Naive thymus-derived CD4-positive, alpha-beta T cell (primary cell): Measurements from ENCODE around the gene CPD. TPM values are rescaled to one million over a fixed set of nuclear protein-coding genes. Genes with fewer than 3 reads are reported as not detected.

Source experiments
- ATAC-seq: fragments of 150-1000 bp; cut with Tn5 transposase; 2 replicates; pipeline ENCODE4 v1.10.0; 2021; ENCODE audit warnings: mild to moderate bottlenecking, moderate library complexity
- CTCF ChIA-PET: fragments of 350-600 bp; sonication (Branson Sonifier 250); formaldehyde crosslinking; loops from one replicate; lab custom pipeline; 2021; ENCODE audit warnings: antibody characterized with exemption; lab: Charles Lee
- POLR2A ChIA-PET: fragments of 350-600 bp; sonication (Branson Sonifier 250); formaldehyde crosslinking; loops from one replicate; lab custom pipeline; 2021; ENCODE audit warnings: antibody characterized with exemption, inconsistent platforms; lab: Charles Lee
- DNase-seq, 9 donors: peaks; one replicate each; pipeline versions ENCODE4 v3.0.0 to v3.0.0-alpha.2; 2020 to 2022; ENCODE audit warnings: mixed read lengths in 1 of 9
- H3K27ac ChIP-seq: one replicate; pipeline ENCODE4 v1.7.0; 2013; ENCODE audit warnings: mild to moderate bottlenecking, low read depth, low read length, moderate library complexity
- H3K27me3 ChIP-seq, 2 donors: one replicate each; pipeline ENCODE4 v1.7.0; 2013; ENCODE audit warnings: low read length in 2 of 2, mild to moderate bottlenecking in 2 of 2, moderate library complexity in 2 of 2; ENCODE audit not compliant: control insufficient read depth in 2 of 2, insufficient read depth in 2 of 2
- H3K36me3 ChIP-seq, 3 experiments: 1 replicate in 2 of 3; 2 replicates in 1 of 3; pipeline ENCODE4 v1.7.0; 2013; ENCODE audit warnings: low read length in 3 of 3, mild to moderate bottlenecking in 3 of 3, moderate library complexity in 1 of 3; ENCODE audit not compliant: insufficient read depth in 3 of 3, control insufficient read depth in 2 of 3
- H3K4me1 ChIP-seq, 2 donors: one replicate each; pipeline ENCODE4 v1.7.0; 2013; ENCODE audit warnings: low read length in 2 of 2, mild to moderate bottlenecking in 2 of 2, moderate library complexity in 1 of 2; ENCODE audit not compliant: control insufficient read depth in 2 of 2, insufficient read depth in 2 of 2
- H3K4me3 ChIP-seq: 2 replicates; pipeline ENCODE4 v1.7.0; 2013; ENCODE audit warnings: mild to moderate bottlenecking, low read length
- H3K9me3 ChIP-seq, 3 experiments: 1 replicate in 2 of 3; 2 replicates in 1 of 3; pipeline ENCODE4 v1.7.0; 2013; ENCODE audit warnings: low read length in 3 of 3; ENCODE audit not compliant: control insufficient read depth in 2 of 3
- H3K27ac Mint-ChIP-seq, 9 donors: one replicate each; pipeline ENCODE4 v1.8.0; 2020 to 2022; ENCODE audit warnings: mixed read lengths in 9 of 9, mild to moderate bottlenecking in 8 of 9, moderate library complexity in 5 of 9, inconsistent platforms in 2 of 9
- H3K27me3 Mint-ChIP-seq, 5 donors: one replicate each; pipeline ENCODE4 v1.8.0; 2021 to 2022; ENCODE audit warnings: mixed read lengths in 5 of 5, mild to moderate bottlenecking in 1 of 5
- H3K36me3 Mint-ChIP-seq, 5 donors: one replicate each; pipeline ENCODE4 v1.8.0; 2020 to 2022; ENCODE audit warnings: mixed read lengths in 5 of 5, mild to moderate bottlenecking in 3 of 5, inconsistent platforms in 1 of 5
- H3K4me1 Mint-ChIP-seq, 7 donors: one replicate each; pipeline ENCODE4 v1.8.0; 2020 to 2022; ENCODE audit warnings: mixed read lengths in 7 of 7, mild to moderate bottlenecking in 3 of 7, inconsistent platforms in 1 of 7
- H3K4me3 Mint-ChIP-seq, 10 donors: one replicate each; pipeline ENCODE4 v1.8.0; 2020 to 2022; ENCODE audit warnings: mild to moderate bottlenecking in 10 of 10, mixed read lengths in 10 of 10, moderate library complexity in 6 of 10, inconsistent platforms in 2 of 10
- H3K9me3 Mint-ChIP-seq, 11 donors: one replicate each; pipeline ENCODE4 v1.8.0; 2020 to 2022; ENCODE audit warnings: mixed read lengths in 11 of 11, mild to moderate bottlenecking in 4 of 11, inconsistent platforms in 1 of 11, moderate library complexity in 1 of 11
- intact Hi-C, 2 donors: fragments of 100-400 bp; cut with micrococcal nuclease; formaldehyde crosslinking; loops; one replicate each; pipeline ENCODE4 v1.15.1; 2023
- polyA plus RNA-seq, 2 donors: library from polyadenylated mRNA; unstranded; fragments of 300-500 nt; fragmentation: Illumina TruSeq; gene quantifications; one replicate each; pipeline ENCODE4 v1.2.3, GENCODE V29; 2021
- total RNA-seq, 6 experiments: library from RNA in 5 of 6; stranded (reverse) in 5 of 6; gene quantifications; 1 replicate in 5 of 6; 2 replicates in 1 of 6; pipeline ENCODE4 v1.2.3 and lab custom pipeline; 2021 to 2026

The CPD gene
- total and polyA plus RNA-seq, 7 experiments from 2014 or later: 14.9 to 52.9 (median 22.4) TPM

GRCh38 chr17:30477083-30477773 lies 98.5 kb downstream of the CPD start, which contains the start of gene GOSR1:
GOSR1 (plus strand) TSS chr17:30477408; CDS start chr17:30477434, 26 bp downstream.
- peak; percentile 78 to 92 (median 90) for DNase-seq
- peaks cover 11 to 13% of the 10 kb centered on the region in 2 donors for H3K4me1 ChIP-seq
- intact Hi-C loops: loop anchor here (1.0 to 10.0 kb wide), 16 partner anchors 98 to 1968 kb away; partner anchors contain the start of genes CPD (in 2 of the 2), NSRP1 (in 2 of the 2), BLMH (in 1 of the 2) and CRLF3 (in 1 of the 2)
- no peaks in the 10 kb centered on the region for H3K27me3 ChIP-seq
- H3K36me3 ChIP-seq: peaks cover under 1 to 11% (median 5%) of the 10 kb centered on the region in 3 experiments
- peak within 1 kb of the TSS; percentile 82 for H3K4me3 ChIP-seq
- Mint-ChIP-seq H3K9me3 (no peaks in the 10 kb centered on the region), H3K27me3 (peaks cover 0 to 7% (median 2%) of the 10 kb centered on the region in 5 donors), H3K4me1 (peaks cover 18 to 59% (median 47%) of the 10 kb centered on the region in 7 donors), H3K4me3 (peak within 1 kb of the TSS; percentile 92 to 99 (median 97)), H3K27ac (peak within 1 kb of the TSS; percentile 94 to 99 (median 99)), H3K36me3 (peaks cover 0 to 9% (median 4%) of the 10 kb centered on the region in 5 donors)
- peak; percentile 99 for ATAC-seq
- ChIA-PET POLR2A (interaction anchor here (0.6 to 1.7 kb wide), 5 partner anchors 10 to 352 kb away, joined by 3 to 4 read pairs (median 4); no protein-coding TSS in a partner anchor), CTCF (interaction anchor here (0.7 to 1.6 kb wide), 3 partner anchors 110 to 531 kb away, joined by 4 to 6 read pairs (median 6); partner anchors contain the start of gene CRLF3)
- peak within 1 kb of the TSS; percentile 100 for H3K27ac ChIP-seq
- H3K9me3 ChIP-seq: no peaks in the 10 kb centered on the region

GRCh38 chr17:30477774-30478115 lies 99.0 kb downstream of the CPD start:
- H3K9me3 ChIP-seq: no peaks in the 10 kb centered on the region
- peak overlapping the region; percentile 100 for H3K27ac ChIP-seq
- Mint-ChIP-seq H3K27ac (peak overlapping the region; percentile 94 to 99 (median 99)), H3K27me3 (peaks cover 0 to 7% (median 2%) of the 10 kb centered on the region in 5 donors), H3K4me3 (peak overlapping the region; percentile 92 to 99 (median 97)), H3K4me1 (peaks cover 18 to 64% (median 50%) of the 10 kb centered on the region in 7 donors), H3K36me3 (peaks cover 0 to 11% (median 6%) of the 10 kb centered on the region in 5 donors), H3K9me3 (no peaks in the 10 kb centered on the region)
- H3K4me3 ChIP-seq: peak overlapping the region; percentile 82
- POLR2A ChIA-PET: interaction anchor here (0.9 to 1.7 kb wide), 3 partner anchors 10 to 352 kb away, joined by 3 to 4 read pairs (median 3); no protein-coding TSS in a partner anchor
- DNase-seq (peak in 5 of 9 donors; percentile 17 to 69 (median 49)), ATAC-seq (peak; percentile 70)
- H3K36me3 ChIP-seq: peaks cover 5 to 17% (median 5%) of the 10 kb centered on the region in 3 experiments
- intact Hi-C loops: loop anchor here (1.0 to 10.0 kb wide), 16 partner anchors 99 to 1967 kb away; partner anchors contain the start of genes CPD (in 2 of the 2), NSRP1 (in 2 of the 2), BLMH (in 1 of the 2) and CRLF3 (in 1 of the 2)
- no peaks in the 10 kb centered on the region for H3K27me3 ChIP-seq
- CTCF ChIA-PET: interaction anchor here (1.2 kb wide), 1 partner anchor 139 kb away, joined by 4 read pairs; no protein-coding TSS in a partner anchor
- peaks cover 11 to 13% of the 10 kb centered on the region in 2 donors for H3K4me1 ChIP-seq

GRCh38 chr17:30482555-30482954 lies 103.8 kb downstream of the CPD start:
- no peak overlapping the region for H3K27ac ChIP-seq
- H3K4me3 Mint-ChIP-seq: no peak overlapping the region
- no peak for ATAC-seq
- CTCF ChIA-PET: no interaction called here
- POLR2A ChIA-PET: interaction anchor here (0.6 kb wide), 1 partner anchor 1678 kb away, joined by 3 read pairs; no protein-coding TSS in a partner anchor
- no peaks in the 10 kb centered on the region for H3K9me3 ChIP-seq
- H3K27me3 ChIP-seq: no peaks in the 10 kb centered on the region
- no peaks in the 10 kb centered on the region for H3K27me3 Mint-ChIP-seq
- peak overlapping the region in 1 of 9 donors; percentile 39 for H3K27ac Mint-ChIP-seq
- peaks cover 18 to 55% (median 27%) of the 10 kb centered on the region in 3 experiments for H3K36me3 ChIP-seq
- no peak overlapping the region for H3K4me3 ChIP-seq
- intact Hi-C loops: no loop called here
- DNase-seq: no peak
- H3K4me1 Mint-ChIP-seq: peaks cover 15 to 51% (median 37%) of the 10 kb centered on the region in 7 donors
- H3K4me1 ChIP-seq: peaks cover 8 to 11% of the 10 kb centered on the region in 2 donors
- peaks cover 4 to 40% (median 32%) of the 10 kb centered on the region in 5 donors for H3K36me3 Mint-ChIP-seq
- H3K9me3 Mint-ChIP-seq: no peaks in the 10 kb centered on the region

- Mint-ChIP-seq H3K9me3 (no peaks in the 10 kb centered on the region), H3K36me3 (peaks cover 4 to 40% (median 32%) of the 10 kb centered on the region in 5 donors), H3K4me3 (no peak overlapping the region), H3K27me3 (no peaks in the 10 kb centered on the region), H3K27ac (peak overlapping the region in 1 of 9 donors; percentile 6), H3K4me1 (peaks cover 10 to 45% (median 31%) of the 10 kb centered on the region in 7 donors)
- intact Hi-C loops: no loop called here
- Histone ChIP-seq H3K4me3 (no peak overlapping the region), H3K27me3 (no peaks in the 10 kb centered on the region), H3K27ac (no peak overlapping the region), H3K9me3 (no peaks in the 10 kb centered on the region), H3K36me3 (peaks cover 21 to 57% (median 30%) of the 10 kb centered on the region in 3 experiments), H3K4me1 (peaks cover 7 to 8% of the 10 kb centered on the region in 2 donors)
- ATAC-seq (no peak), DNase-seq (no peak)
- ChIA-PET CTCF (no interaction called here), POLR2A (no interaction called here)
Measured at GRCh38 chr17:30483159-30483558, 104.4 kb downstream of the CPD start.

DNA sequence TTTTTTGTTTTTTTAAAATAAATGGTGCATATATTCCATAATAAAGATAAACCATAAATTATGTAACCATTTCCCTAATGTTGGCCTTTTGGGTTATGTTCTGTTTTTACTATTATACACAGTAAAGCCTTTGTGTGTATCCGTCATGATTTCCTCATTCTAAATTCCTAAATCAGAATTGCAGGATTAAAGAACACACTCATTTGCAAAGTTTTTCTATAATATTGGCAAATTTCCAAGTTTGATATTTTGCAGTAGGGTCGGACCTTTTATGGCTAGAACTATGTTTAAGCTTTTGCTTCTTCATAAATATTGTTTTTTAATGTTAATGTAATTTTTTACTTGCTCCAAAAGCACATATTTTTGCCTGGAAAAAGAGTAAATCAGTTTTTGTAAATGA lies 115.1 kb downstream of the CPD start:
- no peak overlapping the region for H3K27ac ChIP-seq
- H3K9me3 ChIP-seq: no peaks in the 10 kb centered on the region
- H3K27ac Mint-ChIP-seq: no peak overlapping the region
- ATAC-seq: no peak
- intact Hi-C loops: no loop called here
- ChIA-PET CTCF (no interaction called here), POLR2A (interaction anchor here (0.6 to 1.0 kb wide), 2 partner anchors 22 to 733 kb away, joined by 4 read pairs; no protein-coding TSS in a partner anchor)
- H3K4me3 ChIP-seq: no peak overlapping the region
- no peaks in the 10 kb centered on the region for H3K27me3 ChIP-seq
- no peaks in the 10 kb centered on the region for H3K27me3 Mint-ChIP-seq
- peaks cover 28 to 81% (median 42%) of the 10 kb centered on the region in 3 experiments for H3K36me3 ChIP-seq
- peaks cover 3 to 27% (median 17%) of the 10 kb centered on the region in 7 donors for H3K4me1 Mint-ChIP-seq
- peaks cover 20 to 58% (median 40%) of the 10 kb centered on the region in 5 donors for H3K36me3 Mint-ChIP-seq
- no peak for DNase-seq
- no peaks in the 10 kb centered on the region for H3K9me3 Mint-ChIP-seq
- no peak overlapping the region for H3K4me3 Mint-ChIP-seq
- H3K4me1 ChIP-seq: no peaks in the 10 kb centered on the region

GRCh38 chr17:30495586-30495985 lies 116.9 kb downstream of the CPD start:
- no peaks in the 10 kb centered on the region for H3K9me3 Mint-ChIP-seq

More at GRCh38 chr17:30495586-30495985, 116.9 kb downstream of the CPD start:
- Histone ChIP-seq H3K9me3 (no peaks in the 10 kb centered on the region), H3K4me1 (no peaks in the 10 kb centered on the region), H3K27me3 (no peaks in the 10 kb centered on the region), H3K27ac (no peak overlapping the region), H3K36me3 (peaks cover 25 to 63% (median 31%) of the 10 kb centered on the region in 3 experiments), H3K4me3 (no peak overlapping the region)
- ATAC-seq (no peak), DNase-seq (no peak)
- ChIA-PET POLR2A (no interaction called here), CTCF (no interaction called here)
- intact Hi-C loops: no loop called here
- Mint-ChIP-seq H3K4me1 (peaks cover 8 to 34% (median 29%) of the 10 kb centered on the region in 7 donors), H3K27ac (peak overlapping the region in 3 of 9 donors; percentile 10 to 78 (median 67)), H3K36me3 (peaks cover 20 to 58% (median 40%) of the 10 kb centered on the region in 5 donors), H3K4me3 (no peak overlapping the region), H3K27me3 (no peaks in the 10 kb centered on the region)
